ENCODE data around the gene NR6A1.

- TF ChIP-seq CTCF (IDR thresholded peaks at IDR 0.05; ENCODE audit: low read depth, low read length, poor library complexity, severe bottlenecking) = no peak
- TF ChIP-seq EZH2phosphoT487 (IDR thresholded peaks at IDR 0.05; ENCODE audit: borderline replicate concordance, low read length) = no peak
Measured at GRCh38 chr9:124616961-124617360, 154.2 kb downstream of the NR6A1 start.
